GM03348 (cell line): ENCODE data around the gene SMIM43.
A peak's percentile ranks its signal among the peaks of the same experiment; 100 is the strongest.
"Not testable (repeated sequence)": the region's sequence is repeated elsewhere in the genome, so short reads cannot be mapped to it uniquely, and the experiment has no call there.

Experiments used
- DNase-seq: peaks from one replicate; pipeline ENCODE4 v3.0.0; 2012; ENCODE audit warnings: low spot score

Gene SMIM43

DNA sequence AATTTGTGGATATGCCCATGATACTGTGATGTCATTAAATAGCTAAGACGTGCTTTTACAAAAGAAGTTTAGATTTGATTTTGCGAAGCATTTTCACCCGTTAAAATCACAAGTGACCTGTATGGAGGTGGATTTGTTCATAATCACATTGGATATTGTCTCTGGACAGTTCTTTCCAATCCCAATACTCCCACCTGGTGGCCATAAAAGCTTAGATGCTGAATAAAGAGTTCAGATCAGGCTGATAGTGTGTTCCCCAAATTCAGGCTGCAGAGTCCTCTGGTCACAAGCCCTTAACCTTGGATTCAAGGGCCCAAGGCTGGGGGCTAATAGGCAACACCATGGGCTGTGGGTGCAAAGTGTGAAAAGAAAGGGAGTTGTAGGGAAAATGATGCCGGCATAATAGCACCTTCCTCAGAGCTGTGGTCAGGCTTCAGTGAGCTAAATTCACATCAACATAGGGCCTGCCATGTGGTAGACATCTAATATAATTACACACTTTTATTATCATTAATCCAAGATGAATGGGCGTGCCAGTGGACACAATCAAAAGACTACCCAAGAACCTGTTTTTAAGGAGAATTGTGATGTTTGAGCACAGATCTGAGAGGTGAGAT, 28.1 kb downstream of the SMIM43 start:
- peak; percentile 73 for DNase-seq

DNA sequence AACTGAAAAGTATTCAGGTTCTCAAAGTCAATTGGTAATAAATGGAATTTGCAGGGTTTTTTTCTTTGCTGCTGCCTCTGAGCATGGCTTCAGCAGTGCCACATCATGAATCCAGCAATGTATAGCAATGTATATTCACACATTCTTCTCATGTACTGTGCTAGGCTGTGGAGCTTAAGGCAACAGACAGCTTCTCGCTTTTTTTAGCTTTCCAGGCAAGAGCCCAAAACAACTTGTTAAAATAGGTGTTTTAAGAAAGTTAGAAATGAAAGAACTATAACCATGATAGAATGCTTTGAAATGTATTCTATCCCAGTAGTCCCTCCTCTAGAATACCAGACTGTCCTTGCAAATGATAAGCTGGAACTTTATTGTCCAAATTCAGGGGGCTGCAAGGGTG, 30.4 kb downstream of the SMIM43 start:
- DNase-seq, result no peak

DNA sequence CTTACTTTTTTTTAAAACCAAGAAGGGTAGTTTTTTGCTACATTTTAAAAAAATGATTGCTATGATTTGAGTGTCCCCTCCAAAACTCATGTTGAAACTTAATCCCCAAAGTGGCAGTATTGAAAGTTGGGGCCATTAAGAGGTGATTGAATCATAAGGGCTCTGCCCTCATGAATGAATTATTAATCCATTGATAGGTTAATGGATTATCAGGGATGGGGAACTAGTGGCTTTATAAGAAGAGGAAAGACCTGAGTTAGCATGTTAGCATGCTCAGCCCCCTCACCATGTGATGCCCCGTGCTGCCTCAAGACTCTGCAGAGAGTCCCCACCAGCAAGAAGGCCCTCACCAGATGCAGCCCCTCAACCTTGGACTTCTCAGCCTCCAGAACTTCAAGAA, 31.0 kb downstream of the SMIM43 start:
- DNase-seq, result no peak

DNA sequence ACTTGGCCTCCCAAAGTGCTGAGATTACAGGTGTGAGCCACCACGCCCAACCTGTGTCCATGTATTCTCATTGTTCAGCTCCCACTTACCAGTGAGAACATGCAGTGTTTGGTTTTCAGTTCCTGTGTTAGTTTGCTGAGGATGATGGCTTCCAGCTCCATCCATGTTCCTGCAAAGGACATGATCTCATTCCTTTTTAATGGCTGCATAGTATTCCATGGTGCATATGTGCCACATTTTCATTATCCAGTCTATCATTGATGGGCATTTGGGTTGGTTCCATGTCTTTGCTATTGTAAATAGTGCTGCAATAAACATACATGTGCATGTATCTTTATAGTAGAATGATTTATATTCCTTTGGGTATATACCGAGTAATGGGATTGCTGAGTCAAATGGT, 35.2 kb downstream of the SMIM43 start:
- not testable (repeated sequence) for DNase-seq

DNA sequence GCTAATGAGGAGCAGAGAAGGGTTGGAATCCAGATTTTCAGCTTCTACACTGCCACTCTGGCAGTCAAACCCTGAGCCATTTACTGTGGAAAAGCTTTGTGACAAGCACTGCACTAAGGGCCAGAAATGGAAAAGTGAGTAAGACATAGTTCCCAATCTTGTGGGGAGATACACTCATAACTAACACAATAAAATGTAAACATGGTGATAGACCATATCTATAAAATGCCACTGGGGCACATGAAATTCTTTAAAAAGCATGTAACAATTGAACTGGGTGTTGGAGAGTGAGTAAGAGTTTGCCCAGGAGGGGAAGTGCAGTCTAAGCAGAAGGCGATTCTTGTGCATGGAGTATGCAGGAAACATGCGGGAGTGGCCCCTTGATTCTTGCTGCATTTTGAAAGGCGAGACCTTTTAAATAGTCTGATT, 36.2 kb downstream of the SMIM43 start:
- DNase-seq, result peak; percentile 44

DNA sequence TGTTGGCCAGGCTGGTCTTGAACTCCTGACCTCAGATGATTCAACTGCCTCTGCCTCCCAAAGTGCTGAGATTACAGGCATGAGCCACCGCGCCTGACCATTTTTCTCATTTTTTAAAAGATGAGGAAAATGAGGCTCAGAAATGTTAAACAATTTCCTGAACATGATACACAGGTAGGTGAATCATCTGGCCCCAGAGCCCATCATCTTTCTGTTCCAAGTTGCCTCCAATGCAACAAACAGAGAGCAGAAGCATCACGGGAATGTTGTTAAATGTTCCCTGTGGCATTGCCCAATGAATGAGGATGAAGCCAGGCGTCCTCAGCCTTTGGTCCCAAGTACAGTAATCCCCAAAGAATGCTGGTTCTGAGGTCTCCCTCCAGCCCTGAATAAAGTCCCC, 36.9 kb downstream of the SMIM43 start:
- peak; percentile 77 for DNase-seq

DNA sequence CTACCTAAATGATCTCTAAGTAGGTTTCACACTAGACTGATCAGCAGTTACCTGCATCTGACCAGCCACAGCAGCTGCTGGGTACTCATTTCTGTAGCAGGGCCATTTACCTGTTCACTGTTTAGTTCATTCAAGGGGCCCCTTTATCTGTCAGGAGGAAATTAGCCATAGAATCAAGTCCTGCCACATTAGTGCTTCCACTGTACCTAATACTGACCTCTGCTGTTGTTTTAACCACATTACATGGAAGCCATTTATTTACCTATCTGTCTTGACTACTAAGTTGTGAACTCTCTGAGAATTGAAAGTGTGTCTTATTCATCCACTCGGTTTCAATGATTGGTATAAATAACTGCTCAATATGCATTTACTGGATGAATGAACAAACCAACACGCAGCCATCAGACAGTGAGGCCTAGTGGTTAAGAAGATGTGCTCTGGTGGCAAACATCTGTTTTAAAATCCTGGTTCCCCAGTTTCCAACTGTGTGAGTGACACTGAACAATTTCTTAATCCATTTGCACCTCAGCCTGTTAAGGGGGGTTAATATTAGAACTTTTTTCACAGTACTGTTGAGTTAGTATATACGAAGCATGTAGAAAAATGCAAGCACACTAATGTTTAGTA, 38.2 kb downstream of the SMIM43 start:
- peak; percentile 54 for DNase-seq

DNA sequence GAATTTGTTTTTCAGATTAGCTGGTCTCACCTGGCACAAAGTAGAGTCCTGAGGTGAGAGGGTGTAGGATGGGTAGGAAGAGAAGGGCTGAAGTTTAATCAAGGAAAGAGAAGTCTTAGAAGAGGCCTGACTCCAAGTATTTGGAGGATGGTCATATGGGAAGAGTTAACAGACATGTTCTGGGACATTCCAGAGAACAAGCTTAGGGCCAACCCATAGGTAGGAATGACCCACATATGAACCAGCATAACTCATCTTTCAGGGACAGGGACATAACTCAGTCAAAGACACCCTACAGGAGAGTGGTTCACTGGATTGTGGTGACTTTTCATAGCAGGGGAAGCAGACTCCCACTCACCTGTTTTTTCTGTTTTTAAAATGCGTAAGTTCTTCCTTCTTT, 40.3 kb downstream of the SMIM43 start:
- no peak for DNase-seq

DNA sequence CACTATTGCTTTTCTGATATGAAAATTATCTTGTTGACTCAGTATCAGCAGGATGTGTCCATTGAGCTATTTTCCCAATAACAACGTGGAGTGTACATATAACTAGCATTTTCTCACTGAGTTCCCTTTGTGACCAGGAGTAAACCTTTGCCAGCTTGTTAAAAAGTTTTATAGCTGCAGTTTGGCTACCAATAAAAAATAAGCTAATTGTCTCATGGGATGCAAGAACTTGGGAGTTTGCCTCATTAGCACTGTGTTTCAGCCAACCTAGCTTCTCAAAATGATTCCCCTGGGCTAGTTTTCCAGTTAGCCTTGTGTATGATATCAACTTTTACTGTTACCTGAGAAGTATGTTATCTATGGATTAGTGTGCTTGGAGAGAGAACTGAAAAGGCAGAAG, 43.3 kb downstream of the SMIM43 start:
- DNase-seq, result no peak

DNA sequence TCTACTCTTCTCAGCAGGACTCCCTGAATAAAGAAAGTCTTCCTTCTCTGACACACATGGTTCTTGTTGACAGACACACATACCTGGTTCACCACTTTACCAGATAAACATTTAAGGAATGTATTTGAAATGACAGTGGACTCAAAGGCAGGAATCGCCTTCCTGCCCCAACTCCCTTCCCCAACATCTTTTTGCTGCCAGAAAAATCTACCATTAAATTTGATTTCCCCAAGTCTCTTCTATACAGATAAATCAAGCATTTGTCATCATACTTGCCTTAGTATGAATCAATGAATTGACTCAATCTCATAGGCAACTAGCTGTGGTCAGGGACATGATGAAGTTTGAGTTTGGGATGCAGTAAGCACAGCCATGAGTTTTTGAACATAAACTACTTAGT, 44.9 kb downstream of the SMIM43 start:
- DNase-seq, result peak; percentile 20

DNA sequence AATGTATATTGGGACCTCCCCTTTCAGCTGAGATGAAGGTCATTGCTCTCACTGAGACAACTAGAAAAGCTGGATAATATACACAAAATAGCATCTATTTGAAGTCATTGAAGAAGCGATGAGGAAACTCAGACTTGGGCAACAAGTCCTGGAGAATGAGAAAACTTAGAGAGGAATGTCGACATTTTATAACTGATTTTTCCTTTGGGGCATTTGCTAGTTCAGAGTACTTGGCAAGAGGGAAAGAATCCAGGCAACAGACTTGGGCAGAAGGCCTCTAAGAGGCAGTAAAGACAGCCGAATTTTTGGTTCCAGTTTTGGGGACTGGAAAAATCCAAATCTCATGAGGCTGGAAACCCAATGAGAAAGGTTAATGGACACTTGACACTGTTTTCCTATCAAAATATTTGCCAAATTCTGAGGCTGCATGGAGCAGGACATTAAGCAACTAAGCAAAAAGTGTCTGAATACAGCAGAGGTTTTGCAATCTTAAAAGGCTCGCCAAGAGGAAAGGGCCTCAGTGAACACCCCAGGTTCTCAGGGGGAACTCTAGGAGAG, 47.2 kb downstream of the SMIM43 start:
- DNase-seq, result peak; percentile 36

DNA sequence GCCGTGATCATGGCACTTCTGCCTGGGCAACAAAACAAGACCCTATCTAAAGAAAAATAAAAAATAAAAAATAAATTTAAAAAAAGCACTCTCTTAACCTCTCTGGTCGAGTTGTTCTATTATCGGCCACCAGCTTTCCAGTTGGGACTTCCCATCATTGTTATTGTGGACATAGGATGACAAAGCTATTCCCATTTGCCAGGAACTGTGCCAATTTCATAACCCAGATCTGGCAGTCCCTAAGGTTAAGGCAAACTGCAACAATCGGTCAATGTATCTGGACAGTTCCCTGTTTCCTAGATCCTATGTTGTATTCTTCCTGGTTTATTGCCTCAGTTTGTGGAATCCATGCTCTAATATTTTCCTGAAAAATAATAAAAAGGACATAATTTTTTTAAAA, 50.4 kb downstream of the SMIM43 start:
- no peak for DNase-seq

DNA sequence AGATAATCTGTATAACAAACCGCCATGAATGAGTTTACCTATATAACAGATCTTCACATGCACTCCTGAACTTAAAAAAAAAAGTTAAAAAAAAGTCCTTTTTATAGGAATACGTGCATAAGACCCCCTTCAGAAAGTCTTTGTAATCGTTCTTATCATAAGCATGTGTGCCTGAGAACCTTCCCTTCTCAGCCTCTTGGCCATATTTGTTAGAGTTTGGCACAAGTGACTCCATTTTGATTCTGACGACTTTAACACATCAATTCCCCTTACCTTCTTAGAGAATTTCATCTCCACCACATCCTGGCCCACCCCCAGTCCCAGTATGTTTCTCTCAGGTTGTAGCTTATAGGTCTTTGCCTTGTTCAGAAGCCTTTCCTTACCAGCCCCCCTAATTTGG, 52.2 kb downstream of the SMIM43 start:
- DNase-seq, result no peak

DNA sequence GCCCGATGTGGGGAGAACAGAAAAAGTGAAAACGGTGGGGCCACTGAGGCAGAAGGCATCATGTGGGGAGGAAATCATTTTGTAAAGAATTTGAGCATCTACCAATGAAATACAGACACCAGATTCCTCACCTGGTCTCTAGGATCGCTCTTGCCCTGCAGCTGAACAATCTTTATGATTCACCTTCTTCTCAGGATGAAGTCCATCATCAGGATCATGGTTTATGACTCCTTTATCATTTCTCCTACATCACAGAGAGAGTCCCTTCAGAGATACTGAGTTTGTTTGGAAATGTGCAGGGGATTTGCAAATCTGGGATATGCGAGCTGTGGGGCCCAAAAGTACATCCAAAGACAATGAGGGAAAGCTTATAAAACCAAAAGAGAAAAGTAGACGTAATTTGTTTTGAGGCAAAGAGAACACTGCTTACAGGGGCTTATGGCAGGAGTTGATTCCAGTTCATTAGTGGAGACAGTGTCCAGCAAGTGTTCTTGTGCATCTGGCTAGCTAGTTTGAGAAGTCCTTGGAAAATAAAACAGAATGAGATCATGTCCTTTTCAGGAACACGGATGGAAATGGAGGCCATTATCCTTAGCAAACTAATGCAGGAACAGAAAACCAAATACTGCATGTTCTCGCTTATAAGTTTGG, 52.8 kb downstream of the SMIM43 start:
- DNase-seq, result no peak

DNA sequence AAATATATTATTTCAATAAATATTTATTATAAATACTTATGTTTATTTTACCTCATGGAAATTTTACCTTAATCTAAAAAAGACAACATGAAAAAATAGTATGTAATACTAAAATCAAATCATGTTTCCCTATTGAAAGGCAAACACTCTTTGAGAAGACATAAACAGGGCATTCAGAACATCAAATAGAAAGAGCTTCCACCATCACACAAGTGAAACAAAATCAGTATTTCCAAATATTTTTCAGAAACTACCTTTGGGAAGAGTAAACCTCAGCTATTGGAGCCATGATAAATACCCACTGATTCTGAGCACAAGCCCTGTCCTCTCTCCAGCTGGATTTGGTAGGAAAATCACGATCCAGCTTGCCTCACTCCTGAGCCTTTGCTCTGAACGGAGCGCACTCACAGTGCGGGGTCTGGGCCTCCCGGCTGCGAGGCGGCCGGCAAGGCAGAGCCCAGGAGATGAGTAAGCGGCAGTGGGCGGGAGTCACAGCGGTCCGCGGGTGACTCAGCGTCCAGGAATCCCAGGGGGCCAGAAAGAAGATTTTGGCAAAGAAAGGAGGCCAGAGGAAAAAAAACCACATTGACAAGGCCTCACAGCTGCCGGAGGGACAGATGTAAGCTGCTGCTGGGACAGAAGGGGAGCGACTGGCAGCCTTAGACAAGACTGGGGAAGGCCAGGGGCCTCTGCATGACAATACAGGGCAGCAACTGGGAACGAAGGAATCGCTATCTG, 53.5 kb downstream of the SMIM43 start:
- DNase-seq, result peak; percentile 92

DNA sequence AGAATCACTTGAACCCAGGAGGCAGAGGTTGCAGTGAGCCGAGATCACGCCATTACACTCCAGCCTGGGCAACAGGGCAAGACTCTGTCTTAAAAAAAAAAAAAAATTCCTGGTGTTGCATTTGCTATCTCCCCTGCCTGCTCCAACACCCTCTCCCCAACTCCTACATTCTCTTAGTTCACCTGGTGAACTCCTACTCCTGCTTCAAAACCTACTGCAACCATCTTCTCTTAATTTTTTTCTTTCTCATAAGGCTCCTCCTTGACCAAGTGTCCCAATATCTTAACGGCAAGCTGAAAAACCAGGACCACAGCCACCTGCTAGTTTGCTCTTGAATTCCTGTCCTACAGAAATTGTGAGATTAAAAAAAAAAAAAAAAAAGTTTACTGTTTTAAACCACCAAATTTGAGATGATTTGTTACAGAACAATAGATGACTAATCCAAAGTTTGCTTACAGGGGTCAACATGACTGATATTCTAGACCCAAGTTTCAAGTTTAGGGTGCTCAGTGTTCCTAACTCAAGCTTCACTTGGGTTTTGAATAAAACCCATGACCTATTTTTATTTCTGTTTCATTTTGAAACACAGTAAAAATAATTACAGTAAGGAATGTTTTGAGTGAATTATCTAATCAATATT, 55.1 kb downstream of the SMIM43 start:
- no peak for DNase-seq
